OCI-LY7 (cell line): ENCODE data around the gene FAM171A1. TPM values are rescaled to one million over a fixed set of nuclear protein-coding genes. Genes with fewer than 3 reads are reported as not detected.

Experiments
- BruUV-seq: library from RNA; stranded (reverse); fragments of 400-500 nt; replicated peaks from 2 replicates; lab custom pipeline; 2021; lab: Mats Ljungman, UMichigan
- CTCF ChIA-PET: fragments of 300-600 bp; sonication (Branson Sonifier 250); formaldehyde crosslinking; loops from one replicate; lab custom pipeline; 2022; ENCODE audit warnings: antibody characterized with exemption; ENCODE audit not compliant: unreplicated experiment; lab: Charles Lee
- POLR2A ChIA-PET: fragments of 300-600 bp; sonication (Branson Sonifier 250); formaldehyde crosslinking; loops from one replicate; lab custom pipeline; 2022; ENCODE audit warnings: antibody characterized with exemption; lab: Charles Lee
- DNase-seq: peaks from one replicate; pipeline ENCODE4 v3.0.0-alpha.2; 2015; ENCODE audit warnings: low spot score
- H2AFZ ChIP-seq: fragments of 200-600 bp; sonication (generic), shearing (Covaris generic); 2 replicates; pipeline ENCODE4 v1.6.1; 2014; ENCODE audit warnings: mild to moderate bottlenecking, antibody characterized with exemption, low read length, moderate library complexity
- H3K27ac ChIP-seq: fragments of 200-600 bp; sonication (generic); 2 replicates; pipeline ENCODE4 v1.5.1; 2014; ENCODE audit warnings: mixed run types, low read depth, mild to moderate bottlenecking, moderate library complexity, low read length, inconsistent platforms; ENCODE audit not compliant: poor library complexity, severe bottlenecking
- H3K36me3 ChIP-seq: fragments of 200-600 bp; sonication (generic); 2 replicates; pipeline ENCODE4 v1.6.1; 2014; ENCODE audit warnings: mild to moderate bottlenecking, antibody characterized with exemption, low read length, moderate library complexity, mixed read lengths; ENCODE audit not compliant: insufficient read depth
- H3K4me1 ChIP-seq: fragments of 200-600 bp; sonication (generic); 2 replicates; pipeline ENCODE4 v1.5.1; 2014; ENCODE audit warnings: mild to moderate bottlenecking, low read length; ENCODE audit not compliant: insufficient read depth, poor library complexity, severe bottlenecking
- H3K4me2 ChIP-seq: fragments of 200-600 bp; sonication (generic); 2 replicates; pipeline ENCODE4 v1.6.1; 2014; ENCODE audit warnings: mild to moderate bottlenecking, low read length
- H3K4me3 ChIP-seq: fragments of 200-600 bp; sonication (generic); 2 replicates; pipeline ENCODE4 v1.5.1; 2014; ENCODE audit warnings: mild to moderate bottlenecking, low read depth, low read length; ENCODE audit not compliant: poor library complexity, severe bottlenecking
- H3K79me2 ChIP-seq: fragments of 200-600 bp; sonication (generic); 2 replicates; pipeline ENCODE4 v1.6.1; 2016; ENCODE audit warnings: low read depth, mild to moderate bottlenecking, low read length, moderate library complexity, mixed read lengths; ENCODE audit not compliant: insufficient read depth
- H3K9me2 ChIP-seq: fragments of 200-600 bp; sonication (generic); 2 replicates; pipeline ENCODE4 v1.6.1; 2016; ENCODE audit warnings: mild to moderate bottlenecking, low read length, mixed read lengths; ENCODE audit not compliant: insufficient read depth
- H3K9me3 ChIP-seq: fragments of 200-600 bp; sonication (generic); 2 replicates; pipeline ENCODE4 v1.6.1; 2014; ENCODE audit warnings: mild to moderate bottlenecking, mixed run types, low read length, mixed read lengths
- H4K20me1 ChIP-seq: fragments of 200-600 bp; sonication (generic); 2 replicates; pipeline ENCODE4 v1.6.1; 2014; ENCODE audit warnings: mild to moderate bottlenecking, antibody characterized with exemption, low read length, moderate library complexity, mixed read lengths; ENCODE audit not compliant: insufficient read depth
- CTCF ChIP-seq: fragments of 200-600 bp; sonication (generic); conservative IDR thresholded peaks from 2 replicates; pipeline ENCODE4 v1.5.1; 2014; ENCODE audit warnings: mild to moderate bottlenecking, antibody characterized with exemption, low read length, moderate library complexity, mixed read lengths
- EZH2phosphoT487 ChIP-seq: fragments of 200-600 bp; sonication (generic); IDR thresholded peaks from 2 replicates; pipeline ENCODE4 v1.6.1; 2018; ENCODE audit warnings: low read depth, borderline replicate concordance, mild to moderate bottlenecking, mixed run types, antibody characterized with exemption, low read length, moderate library complexity, mixed read lengths
- intact Hi-C: fragments of 100-400 bp; cut with micrococcal nuclease; formaldehyde crosslinking; loops from one replicate; pipeline ENCODE4 v1.10.0; 2022; ENCODE audit not compliant: unreplicated experiment
- total RNA-seq, 2 experiments: library from RNA; depleted of rRNA in 1 of 2; stranded (reverse); fragments of >200 nt in 1 of 2; shearing (Covaris generic) in 1 of 2; gene quantifications; 2 replicates each; pipeline ENCODE4 v1.2.3, GENCODE V29; 2014 to 2022

FAM171A1 gene
- total RNA-seq, 2 experiments from 2014 or later: not detected

- Histone ChIP-seq H3K9me2 (no peaks in the 10 kb centered on the region), H3K79me2 (no peaks in the 10 kb centered on the region), H3K4me3 (no peak overlapping the region), H3K27ac (no peak overlapping the region), H3K4me2 (no peak overlapping the region), H3K4me1 (no peaks in the 10 kb centered on the region), H4K20me1 (no peaks in the 10 kb centered on the region), H3K9me3 (no peaks in the 10 kb centered on the region), H3K36me3 (no peaks in the 10 kb centered on the region), H2AFZ (no peak overlapping the region)
- BruUV-seq: no TSS peak
- DNase-seq: no peak
- POLR2A ChIA-PET: no interaction called here
- CTCF ChIA-PET: no interaction called here
- TF ChIP-seq CTCF (no peak), EZH2phosphoT487 (no peak)
- intact Hi-C loops: no loop called here
These were observed 145.6 kb downstream of the FAM171A1 start for GRCh38 chr10:15225511-15225910.

- no peak overlapping the region for H3K4me2 ChIP-seq
- ChIA-PET CTCF (interaction anchor here (0.5 kb wide), 1 partner anchor 78 kb away, joined by 3 read pairs; no protein-coding TSS in a partner anchor), POLR2A (no interaction called here)
- TF ChIP-seq CTCF (no peak), EZH2phosphoT487 (no peak)
- no peaks in the 10 kb centered on the region for H3K36me3 ChIP-seq
- H3K4me1 ChIP-seq: no peaks in the 10 kb centered on the region
- DNase-seq: no peak
- no peaks in the 10 kb centered on the region for H3K79me2 ChIP-seq
- H2AFZ ChIP-seq: no peak overlapping the region
- H3K4me3 ChIP-seq: no peak overlapping the region
- H3K9me2 ChIP-seq: no peaks in the 10 kb centered on the region
- H3K27ac ChIP-seq: no peak overlapping the region
- intact Hi-C loops: no loop called here
- no TSS peak for BruUV-seq
- H4K20me1 ChIP-seq: no peaks in the 10 kb centered on the region
- H3K9me3 ChIP-seq: no peaks in the 10 kb centered on the region
These were observed 146.1 kb downstream of the FAM171A1 start for GRCh38 chr10:15224948-15225347.

GRCh38 chr10:15223174-15223573, 147.9 kb downstream of the FAM171A1 start:
- H3K9me2 ChIP-seq: no peaks in the 10 kb centered on the region
- H3K4me1 ChIP-seq: no peaks in the 10 kb centered on the region
- no peak overlapping the region for H3K27ac ChIP-seq
- H3K9me3 ChIP-seq: no peaks in the 10 kb centered on the region
- no peak overlapping the region for H3K4me3 ChIP-seq
- H3K4me2 ChIP-seq: no peak overlapping the region
- no peak for DNase-seq
- no peaks in the 10 kb centered on the region for H3K79me2 ChIP-seq
- H2AFZ ChIP-seq: no peak overlapping the region
- POLR2A ChIA-PET: no interaction called here
- TF ChIP-seq CTCF: no peak
- TF ChIP-seq EZH2phosphoT487: no peak
- no peaks in the 10 kb centered on the region for H4K20me1 ChIP-seq
- no TSS peak for BruUV-seq
- intact Hi-C loops: no loop called here
- CTCF ChIA-PET: no interaction called here
- no peaks in the 10 kb centered on the region for H3K36me3 ChIP-seq
